H9 (cell line): ENCODE results near the gene VIPR2. TPM values are rescaled to one million over a fixed set of nuclear protein-coding genes. Genes with fewer than 3 reads are reported as not detected.

Experiments used
- DNase-seq: peaks from one replicate; pipeline ENCODE4 v3.0.0-alpha.2; 2017
- H2AFZ ChIP-seq: one replicate; pipeline ENCODE4 v1.6.1; 2013; ENCODE audit warnings: mild to moderate bottlenecking, low read length, control low read depth, moderate library complexity
- H2AK5ac ChIP-seq: 2 replicates; pipeline ENCODE4 v1.6.1; 2013; ENCODE audit warnings: low read length, control low read depth, mixed read lengths; ENCODE audit not compliant: insufficient read length
- H2BK120ac ChIP-seq: one replicate; pipeline ENCODE4 v1.6.1; 2013; ENCODE audit warnings: low read depth, mild to moderate bottlenecking, low read length, control low read depth, inconsistent platforms; ENCODE audit not compliant: poor library complexity, severe bottlenecking
- H2BK12ac ChIP-seq: 2 replicates; pipeline ENCODE4 v1.6.1; 2013; ENCODE audit warnings: low read length, control low read depth, mixed read lengths, low read depth; ENCODE audit not compliant: insufficient read length
- H2BK15ac ChIP-seq: 2 replicates; pipeline ENCODE4 v1.6.1; 2013; ENCODE audit warnings: low read depth, low read length, control low read depth
- H2BK20ac ChIP-seq: one replicate; pipeline ENCODE4 v1.6.1; 2013; ENCODE audit warnings: low read depth, mild to moderate bottlenecking, low read length, control low read depth, inconsistent platforms; ENCODE audit not compliant: poor library complexity, severe bottlenecking
- H2BK5ac ChIP-seq: 2 replicates; pipeline ENCODE4 v1.6.1; 2013; ENCODE audit warnings: low read length, control low read depth, mixed read lengths; ENCODE audit not compliant: insufficient read length
- H3K14ac ChIP-seq: 2 replicates; pipeline ENCODE4 v1.6.1; 2013; ENCODE audit warnings: low read length, control low read depth; ENCODE audit not compliant: insufficient read depth
- H3K18ac ChIP-seq: 2 replicates; pipeline ENCODE4 v1.6.1; 2013; ENCODE audit warnings: low read depth, mild to moderate bottlenecking, mixed read lengths, low read length, control low read depth; ENCODE audit not compliant: insufficient read length
- H3K23ac ChIP-seq: 2 replicates; pipeline ENCODE4 v1.6.1; 2013; ENCODE audit warnings: low read length, control low read depth, mixed read lengths, low read depth; ENCODE audit not compliant: insufficient read length
- H3K23me2 ChIP-seq: 2 replicates; pipeline ENCODE4 v1.6.1; 2013; ENCODE audit warnings: low read depth, mild to moderate bottlenecking, mixed read lengths, low read length, control low read depth; ENCODE audit not compliant: insufficient read length, poor library complexity, severe bottlenecking
- H3K27ac ChIP-seq: 2 replicates; pipeline ENCODE4 v1.5.1; 2013; ENCODE audit warnings: low read length, control low read depth, mixed read lengths, low read depth; ENCODE audit not compliant: insufficient read length
- H3K27me3 ChIP-seq: 2 replicates; pipeline ENCODE4 v1.6.1; 2013; ENCODE audit warnings: low read length, control low read depth, inconsistent platforms; ENCODE audit not compliant: insufficient read depth
- H3K4ac ChIP-seq: 2 replicates; pipeline ENCODE4 v1.6.1; 2013; ENCODE audit warnings: low read depth, mild to moderate bottlenecking, control low read depth, inconsistent platforms, low read length, moderate library complexity
- H3K4me1 ChIP-seq: 2 replicates; pipeline ENCODE4 v1.6.1; 2013; ENCODE audit warnings: low read length, control low read depth, inconsistent platforms; ENCODE audit not compliant: insufficient read depth
- H3K4me2 ChIP-seq: 2 replicates; pipeline ENCODE4 v1.6.1; 2013; ENCODE audit warnings: low read length, control low read depth, mixed read lengths; ENCODE audit not compliant: insufficient read length, insufficient read depth
- H3K56ac ChIP-seq: 2 replicates; pipeline ENCODE4 v1.6.1; 2013; ENCODE audit warnings: low read depth, mild to moderate bottlenecking, mixed read lengths, low read length, control low read depth; ENCODE audit not compliant: insufficient read length
- H3K79me1 ChIP-seq: 2 replicates; pipeline ENCODE4 v1.6.1; 2013; ENCODE audit warnings: low read depth, mild to moderate bottlenecking, moderate library complexity, low read length, control low read depth, inconsistent platforms; ENCODE audit not compliant: insufficient read depth, poor library complexity, severe bottlenecking
- H3K79me2 ChIP-seq: 2 replicates; pipeline ENCODE4 v1.6.1; 2013; ENCODE audit warnings: low read length, control low read depth, inconsistent platforms; ENCODE audit not compliant: insufficient read depth
- H3K9ac ChIP-seq: 2 replicates; pipeline ENCODE4 v1.6.1; 2013; ENCODE audit warnings: low read length, control low read depth, mixed read lengths; ENCODE audit not compliant: insufficient read length; ENCODE audit errors: extremely low read depth
- H3K9me3 ChIP-seq: one replicate; pipeline ENCODE4 v1.6.1; 2013; ENCODE audit warnings: low read depth, low read length, inconsistent platforms; ENCODE audit not compliant: control insufficient read depth
- H3T11ph ChIP-seq: one replicate; pipeline ENCODE4 v1.6.1; 2013; ENCODE audit warnings: mild to moderate bottlenecking, low read length, control low read depth, inconsistent platforms
- H4K20me1 ChIP-seq: one replicate; pipeline ENCODE4 v1.6.1; 2013; ENCODE audit not compliant: control insufficient read depth, insufficient read length, insufficient read depth
- H4K5ac ChIP-seq: 2 replicates; pipeline ENCODE4 v1.6.1; 2013; ENCODE audit warnings: low read depth, mild to moderate bottlenecking, mixed read lengths, low read length, control low read depth; ENCODE audit not compliant: insufficient read length
- H4K8ac ChIP-seq: replicated peaks from 2 replicates; pipeline ENCODE4 v1.6.1; 2013; ENCODE audit warnings: low read length, control low read depth, mixed read lengths, low read depth; ENCODE audit not compliant: insufficient read length
- H4K91ac ChIP-seq: 2 replicates; pipeline ENCODE4 v1.6.1; 2013; ENCODE audit warnings: low read depth, mild to moderate bottlenecking, moderate library complexity, mixed read lengths, low read length, control low read depth; ENCODE audit not compliant: insufficient read length
- H3K27ac Mint-ChIP-seq, 3 experiments: 2 replicates in 2 of 3; 3 replicates in 1 of 3; pipeline ENCODE4 v1.8.0; 2020 to 2021; ENCODE audit warnings: mixed read lengths in 3 of 3, mild to moderate bottlenecking in 1 of 3, moderate library complexity in 1 of 3
- H3K27me3 Mint-ChIP-seq: 2 replicates; pipeline ENCODE4 v1.8.0; 2021; ENCODE audit warnings: low read depth, mild to moderate bottlenecking, moderate library complexity, mixed read lengths
- H3K36me3 Mint-ChIP-seq, 3 experiments: 2 replicates in 2 of 3; 3 replicates in 1 of 3; pipeline ENCODE4 v1.8.0; 2020 to 2021; ENCODE audit warnings: low read depth in 3 of 3, mixed read lengths in 3 of 3; ENCODE audit not compliant: insufficient read depth in 1 of 3
- H3K4me1 Mint-ChIP-seq, 2 experiments: 2 replicates each; pipeline ENCODE4 v1.8.0; 2020; ENCODE audit warnings: mixed read lengths in 2 of 2
- H3K4me3 Mint-ChIP-seq, 2 experiments: 2 replicates in 1 of 2; 3 replicates in 1 of 2; pipeline ENCODE4 v1.8.0; 2020 to 2021; ENCODE audit warnings: mild to moderate bottlenecking in 2 of 2, mixed read lengths in 2 of 2, moderate library complexity in 1 of 2
- H3K9me3 Mint-ChIP-seq, 2 experiments: 2 replicates in 1 of 2; 3 replicates in 1 of 2; pipeline ENCODE4 v1.8.0; 2020; ENCODE audit warnings: mild to moderate bottlenecking in 2 of 2, mixed read lengths in 2 of 2, moderate library complexity in 1 of 2
- CTCF ChIP-seq: fragments of 200-600 bp; sonication (generic); conservative IDR thresholded peaks from 3 replicates; pipeline ENCODE4 v1.8.0; 2021; ENCODE audit warnings: antibody characterized with exemption, mild to moderate bottlenecking
- whole genome bisulfite sequencing: extraction: QIAGEN DNeasy Blood & Tissue Kit; methylation state at CpG from one replicate; pipeline ENCODE4 v1.1.7; 2013; ENCODE audit warnings: missing lambda C conversion rate, low lambda C conversion rate, mixed read lengths; ENCODE audit not compliant: insufficient read length; ENCODE audit errors: extremely low coverage; 5-methylcytosine and 5-hydroxymethylcytosine counted together
- total RNA-seq: library from RNA; stranded (reverse); gene quantifications from 2 replicates; pipeline ENCODE4 v1.2.1, GENCODE V29; 2021

Gene VIPR2
- total RNA-seq, 1 experiment from 2014 or later, result 1.6 TPM

DNA sequence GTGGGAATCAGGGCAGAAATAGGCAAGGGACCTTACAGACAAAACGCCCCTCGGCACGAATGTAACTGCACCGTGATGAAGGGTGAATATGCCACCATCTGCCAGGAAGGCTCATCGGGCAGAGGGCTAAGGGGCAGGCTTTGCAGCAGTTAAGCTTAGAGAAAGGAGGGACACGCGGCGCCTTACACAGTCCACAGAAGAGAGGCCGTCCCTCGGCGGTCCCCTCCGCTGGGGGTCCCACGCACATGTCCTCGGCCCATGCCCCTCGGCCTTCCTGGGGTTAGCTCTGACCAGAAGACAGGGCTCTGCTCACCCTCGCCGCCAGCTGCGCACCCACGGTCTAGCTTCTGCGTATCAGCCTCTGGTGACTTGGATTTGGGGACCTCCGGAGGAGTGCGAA is 147.2 kb downstream of the VIPR2 start:
- Histone ChIP-seq H3K4me1 (no peaks in the 10 kb centered on the region), H2AFZ (no peak overlapping the region), H3T11ph (no peak overlapping the region), H3K79me1 (no peaks in the 10 kb centered on the region), H3K23ac (no peak overlapping the region), H3K27me3 (peaks cover 10% of the 10 kb centered on the region; the same call in 1 of the 2 replicates), H3K23me2 (peaks cover 4% of the 10 kb centered on the region), H3K79me2 (no peaks in the 10 kb centered on the region), H3K9ac (no peak overlapping the region), H3K4ac (no peak overlapping the region), H2AK5ac (no peak overlapping the region), H3K27ac (no peak overlapping the region), H2BK120ac (no peak overlapping the region), H2BK5ac (no peak overlapping the region), H3K56ac (no peak overlapping the region), H3K18ac (no peak overlapping the region), H4K91ac (no peak overlapping the region), H2BK15ac (no peak overlapping the region), H2BK20ac (no peak overlapping the region), H3K4me2 (no peak overlapping the region), H4K5ac (no peak overlapping the region), H3K14ac (no peak overlapping the region), H3K9me3 (no peaks in the 10 kb centered on the region), H4K8ac (no peak overlapping the region), H4K20me1 (no peaks in the 10 kb centered on the region), H2BK12ac (no peak overlapping the region)
- H3K27me3 Mint-ChIP-seq, result peaks cover 50% of the 10 kb centered on the region
- peaks cover 11 to 20% of the 10 kb centered on the region in 2 experiments for H3K9me3 Mint-ChIP-seq
- TF ChIP-seq CTCF, result no peak
- no CpG with 5 or more reads among the region's 22 CpGs for WGBS
- no peak for DNase-seq
- H3K4me1 Mint-ChIP-seq, result peaks cover 17 to 23% of the 10 kb centered on the region in 2 experiments
- H3K36me3 Mint-ChIP-seq, result peaks cover 0 to 11% (median 3%) of the 10 kb centered on the region in 3 experiments; a peak in 2 of 7 replicates
- H3K4me3 Mint-ChIP-seq, result peak overlapping the region in 1 of 2 experiments; percentile 23; a peak in 1 of 5 replicates
- H3K27ac Mint-ChIP-seq, result no peak overlapping the region
